WTC11 (cell line): ENCODE data around the gene CCL23. TPM values are rescaled to one million over a fixed set of nuclear protein-coding genes. Genes with fewer than 3 reads are reported as not detected.

ENCODE experiments used
- ATAC-seq: fragments of 200-7000 bp; cut with Tn5 transposase; 2 replicates; pipeline ENCODE4 v1.10.0; 2021; ENCODE audit warnings: mild to moderate bottlenecking, moderate library complexity
- CTCF ChIA-PET: fragments of 300-600 bp; sonication (Branson Sonifier 250); formaldehyde crosslinking; loops from one replicate; lab custom pipeline; 2021; ENCODE audit warnings: antibody characterized with exemption; lab: Charles Lee
- POLR2A ChIA-PET: fragments of 350-600 bp; sonication (Branson Sonifier 250); formaldehyde crosslinking; loops from one replicate; lab custom pipeline; 2021; ENCODE audit warnings: antibody characterized with exemption; lab: Charles Lee
- DNase-seq: peaks from one replicate; pipeline ENCODE4 v3.0.0; 2021; ENCODE audit warnings: low spot score
- H3K27ac Mint-ChIP-seq: 2 replicates; pipeline ENCODE4 v1.8.0; 2021; ENCODE audit warnings: mixed read lengths
- H3K27me3 Mint-ChIP-seq: 2 replicates; pipeline ENCODE4 v1.8.0; 2021; ENCODE audit warnings: low read depth, mild to moderate bottlenecking, moderate library complexity, mixed read lengths
- H3K36me3 Mint-ChIP-seq: 2 replicates; pipeline ENCODE4 v1.8.0; 2021; ENCODE audit warnings: mixed read lengths
- H3K4me1 Mint-ChIP-seq: 2 replicates; pipeline ENCODE4 v1.8.0; 2022; ENCODE audit warnings: mixed read lengths
- H3K4me3 Mint-ChIP-seq: 2 replicates; pipeline ENCODE4 v1.8.0; 2021; ENCODE audit warnings: mild to moderate bottlenecking, moderate library complexity, mixed read lengths
- H3K9me3 Mint-ChIP-seq: 2 replicates; pipeline ENCODE4 v1.8.0; 2021; ENCODE audit warnings: mixed read lengths
- CREM ChIP-seq: sonication (generic); formaldehyde crosslinking; IDR thresholded peaks from 2 replicates; pipeline ENCODE4 v1.8.1; 2022; ENCODE audit warnings: mild to moderate bottlenecking, missing genetic modification reagents, moderate library complexity
- E2F4 ChIP-seq: sonication (generic); formaldehyde crosslinking; IDR thresholded peaks from 2 replicates; pipeline ENCODE4 v1.8.1; 2022; ENCODE audit warnings: low read depth, mild to moderate bottlenecking, moderate library complexity, missing genetic modification reagents, borderline replicate concordance
- FOXJ3 ChIP-seq: sonication (generic); formaldehyde crosslinking; IDR thresholded peaks from 2 replicates; pipeline ENCODE4 v1.9.0; 2021; ENCODE audit warnings: missing genetic modification reagents, mild to moderate bottlenecking, borderline replicate concordance
- FOXP1 ChIP-seq: sonication (generic); formaldehyde crosslinking; IDR thresholded peaks from 2 replicates; pipeline ENCODE4 v1.8.0; 2022; ENCODE audit warnings: missing genetic modification reagents, mild to moderate bottlenecking, moderate library complexity, borderline replicate concordance
- GABPB1 ChIP-seq: sonication (generic); formaldehyde crosslinking; IDR thresholded peaks from 2 replicates; pipeline ENCODE4 v1.8.1; 2023; ENCODE audit warnings: mild to moderate bottlenecking, missing genetic modification reagents
- MAX ChIP-seq: sonication (generic); formaldehyde crosslinking; IDR thresholded peaks from 2 replicates; pipeline ENCODE4 v1.8.0; 2022; ENCODE audit warnings: mild to moderate bottlenecking, missing genetic modification reagents
- MLX ChIP-seq: sonication (generic); formaldehyde crosslinking; IDR thresholded peaks from 2 replicates; pipeline ENCODE4 v1.8.1; 2023; ENCODE audit warnings: mild to moderate bottlenecking, missing genetic modification reagents, moderate library complexity
- PRRX2 ChIP-seq: fragments of 250-450 bp; sonication (Bioruptor Pico); IDR thresholded peaks from 2 replicates; pipeline ENCODE4 v1.8.0; 2021; ENCODE audit warnings: mild to moderate bottlenecking
- USF2 ChIP-seq: sonication (generic); formaldehyde crosslinking; IDR thresholded peaks from 2 replicates; pipeline ENCODE4 v1.8.1; 2023; ENCODE audit warnings: mild to moderate bottlenecking, missing genetic modification reagents, moderate library complexity
- ZNF423 ChIP-seq: fragments of 250-450 bp; sonication (Bioruptor Pico); IDR thresholded peaks from 2 replicates; pipeline ENCODE4 v2.1.2; 2022; ENCODE audit warnings: mild to moderate bottlenecking, moderate library complexity
- total RNA-seq: library from RNA; stranded (reverse); gene quantifications from 3 replicates; pipeline ENCODE4 v1.2.3, GENCODE V29; 2021
- TF ChIP-seq, protein P1 (sequence below): sonication (generic); formaldehyde crosslinking; IDR thresholded peaks from 2 replicates; pipeline ENCODE4 v1.8.1; 2023; ENCODE audit warnings: mild to moderate bottlenecking, missing genetic modification reagents
- TF ChIP-seq, protein P2 (sequence below): sonication (generic); formaldehyde crosslinking; IDR thresholded peaks from 2 replicates; pipeline ENCODE4 v1.8.0; 2023; ENCODE audit warnings: missing genetic modification reagents
- TF ChIP-seq, protein P3 (sequence below): sonication (generic); formaldehyde crosslinking; IDR thresholded peaks from 2 replicates; pipeline ENCODE4 v1.8.0; 2023; ENCODE audit warnings: missing genetic modification reagents, mild to moderate bottlenecking, borderline replicate concordance
- TF ChIP-seq, protein P4 (sequence below): sonication (generic); formaldehyde crosslinking; IDR thresholded peaks from 2 replicates; pipeline ENCODE4 v1.8.1; 2022; ENCODE audit warnings: low read depth, missing genetic modification reagents, borderline replicate concordance
- TF ChIP-seq, protein P5 (sequence below): fragments of 250-450 bp; sonication (Bioruptor Pico); IDR thresholded peaks from 2 replicates; pipeline ENCODE4 v1.9.0; 2021; ENCODE audit warnings: mild to moderate bottlenecking
- TF ChIP-seq, protein P6 (sequence below): sonication (generic); formaldehyde crosslinking; IDR thresholded peaks from 2 replicates; pipeline ENCODE4 v1.8.1; 2022; ENCODE audit warnings: mild to moderate bottlenecking, moderate library complexity, missing genetic modification reagents
- TF ChIP-seq, protein P7 (sequence below): fragments of 250-450 bp; sonication (Bioruptor Pico); conservative IDR thresholded peaks from 2 replicates; pipeline ENCODE4 v1.9.0; 2021; ENCODE audit warnings: mild to moderate bottlenecking

CCL23 gene
- total RNA-seq, 1 experiment from 2014 or later, result not detected

DNA sequence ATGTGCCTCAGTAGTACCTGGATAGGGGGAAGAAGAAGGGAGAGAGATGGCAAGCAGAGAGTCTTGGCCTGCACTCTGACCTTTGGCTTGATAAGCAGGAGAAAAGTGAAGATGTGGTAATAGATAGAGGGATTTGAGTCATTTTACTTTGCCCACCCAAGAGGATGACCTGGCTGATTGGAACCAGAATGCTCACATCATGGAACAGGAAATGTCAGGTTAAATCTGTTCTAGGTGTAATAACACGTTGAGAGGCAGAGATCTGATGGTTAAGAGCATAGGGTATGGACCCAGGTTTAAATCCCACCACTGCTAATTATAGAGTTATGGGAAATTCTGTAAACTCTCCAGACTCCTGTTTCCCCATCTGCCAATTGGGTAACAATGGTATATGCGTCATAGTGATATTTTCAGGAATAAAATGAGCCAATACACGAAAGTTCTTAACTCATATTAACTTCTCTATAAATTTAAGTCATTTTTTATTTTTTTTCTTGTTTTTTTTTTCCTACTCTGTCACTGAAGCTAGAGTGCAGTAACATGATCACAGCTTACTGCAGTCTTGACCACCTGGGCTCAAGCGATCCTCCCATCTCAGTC, 38.2 kb upstream of the CCL23 start (continued):
- TF ChIP-seq, protein P1, sequence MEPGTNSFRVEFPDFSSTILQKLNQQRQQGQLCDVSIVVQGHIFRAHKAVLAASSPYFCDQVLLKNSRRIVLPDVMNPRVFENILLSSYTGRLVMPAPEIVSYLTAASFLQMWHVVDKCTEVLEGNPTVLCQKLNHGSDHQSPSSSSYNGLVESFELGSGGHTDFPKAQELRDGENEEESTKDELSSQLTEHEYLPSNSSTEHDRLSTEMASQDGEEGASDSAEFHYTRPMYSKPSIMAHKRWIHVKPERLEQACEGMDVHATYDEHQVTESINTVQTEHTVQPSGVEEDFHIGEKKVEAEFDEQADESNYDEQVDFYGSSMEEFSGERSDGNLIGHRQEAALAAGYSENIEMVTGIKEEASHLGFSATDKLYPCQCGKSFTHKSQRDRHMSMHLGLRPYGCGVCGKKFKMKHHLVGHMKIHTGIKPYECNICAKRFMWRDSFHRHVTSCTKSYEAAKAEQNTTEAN (CRISPR knock-in tag), result no peak
- no peak for TF ChIP-seq FOXJ3 (CRISPR knock-in tag)
- no peak for TF ChIP-seq E2F4 (CRISPR knock-in tag)
- TF ChIP-seq, protein P2, sequence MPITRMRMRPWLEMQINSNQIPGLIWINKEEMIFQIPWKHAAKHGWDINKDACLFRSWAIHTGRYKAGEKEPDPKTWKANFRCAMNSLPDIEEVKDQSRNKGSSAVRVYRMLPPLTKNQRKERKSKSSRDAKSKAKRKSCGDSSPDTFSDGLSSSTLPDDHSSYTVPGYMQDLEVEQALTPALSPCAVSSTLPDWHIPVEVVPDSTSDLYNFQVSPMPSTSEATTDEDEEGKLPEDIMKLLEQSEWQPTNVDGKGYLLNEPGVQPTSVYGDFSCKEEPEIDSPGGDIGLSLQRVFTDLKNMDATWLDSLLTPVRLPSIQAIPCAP (CRISPR knock-in tag), result no peak
- TF ChIP-seq, protein P3, sequence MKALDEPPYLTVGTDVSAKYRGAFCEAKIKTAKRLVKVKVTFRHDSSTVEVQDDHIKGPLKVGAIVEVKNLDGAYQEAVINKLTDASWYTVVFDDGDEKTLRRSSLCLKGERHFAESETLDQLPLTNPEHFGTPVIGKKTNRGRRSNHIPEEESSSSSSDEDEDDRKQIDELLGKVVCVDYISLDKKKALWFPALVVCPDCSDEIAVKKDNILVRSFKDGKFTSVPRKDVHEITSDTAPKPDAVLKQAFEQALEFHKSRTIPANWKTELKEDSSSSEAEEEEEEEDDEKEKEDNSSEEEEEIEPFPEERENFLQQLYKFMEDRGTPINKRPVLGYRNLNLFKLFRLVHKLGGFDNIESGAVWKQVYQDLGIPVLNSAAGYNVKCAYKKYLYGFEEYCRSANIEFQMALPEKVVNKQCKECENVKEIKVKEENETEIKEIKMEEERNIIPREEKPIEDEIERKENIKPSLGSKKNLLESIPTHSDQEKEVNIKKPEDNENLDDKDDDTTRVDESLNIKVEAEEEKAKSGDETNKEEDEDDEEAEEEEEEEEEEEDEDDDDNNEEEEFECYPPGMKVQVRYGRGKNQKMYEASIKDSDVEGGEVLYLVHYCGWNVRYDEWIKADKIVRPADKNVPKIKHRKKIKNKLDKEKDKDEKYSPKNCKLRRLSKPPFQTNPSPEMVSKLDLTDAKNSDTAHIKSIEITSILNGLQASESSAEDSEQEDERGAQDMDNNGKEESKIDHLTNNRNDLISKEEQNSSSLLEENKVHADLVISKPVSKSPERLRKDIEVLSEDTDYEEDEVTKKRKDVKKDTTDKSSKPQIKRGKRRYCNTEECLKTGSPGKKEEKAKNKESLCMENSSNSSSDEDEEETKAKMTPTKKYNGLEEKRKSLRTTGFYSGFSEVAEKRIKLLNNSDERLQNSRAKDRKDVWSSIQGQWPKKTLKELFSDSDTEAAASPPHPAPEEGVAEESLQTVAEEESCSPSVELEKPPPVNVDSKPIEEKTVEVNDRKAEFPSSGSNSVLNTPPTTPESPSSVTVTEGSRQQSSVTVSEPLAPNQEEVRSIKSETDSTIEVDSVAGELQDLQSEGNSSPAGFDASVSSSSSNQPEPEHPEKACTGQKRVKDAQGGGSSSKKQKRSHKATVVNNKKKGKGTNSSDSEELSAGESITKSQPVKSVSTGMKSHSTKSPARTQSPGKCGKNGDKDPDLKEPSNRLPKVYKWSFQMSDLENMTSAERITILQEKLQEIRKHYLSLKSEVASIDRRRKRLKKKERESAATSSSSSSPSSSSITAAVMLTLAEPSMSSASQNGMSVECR (CRISPR knock-in tag), result no peak
- no peak for TF ChIP-seq MLX (CRISPR knock-in tag)
- TF ChIP-seq CREM, result no peak
- TF ChIP-seq, protein P4, sequence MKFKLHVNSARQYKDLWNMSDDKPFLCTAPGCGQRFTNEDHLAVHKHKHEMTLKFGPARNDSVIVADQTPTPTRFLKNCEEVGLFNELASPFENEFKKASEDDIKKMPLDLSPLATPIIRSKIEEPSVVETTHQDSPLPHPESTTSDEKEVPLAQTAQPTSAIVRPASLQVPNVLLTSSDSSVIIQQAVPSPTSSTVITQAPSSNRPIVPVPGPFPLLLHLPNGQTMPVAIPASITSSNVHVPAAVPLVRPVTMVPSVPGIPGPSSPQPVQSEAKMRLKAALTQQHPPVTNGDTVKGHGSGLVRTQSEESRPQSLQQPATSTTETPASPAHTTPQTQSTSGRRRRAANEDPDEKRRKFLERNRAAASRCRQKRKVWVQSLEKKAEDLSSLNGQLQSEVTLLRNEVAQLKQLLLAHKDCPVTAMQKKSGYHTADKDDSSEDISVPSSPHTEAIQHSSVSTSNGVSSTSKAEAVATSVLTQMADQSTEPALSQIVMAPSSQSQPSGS (CRISPR knock-in tag), result no peak

- POLR2A ChIA-PET, result no interaction called here
- H3K36me3 Mint-ChIP-seq, result no peaks in the 10 kb centered on the region
- DNase-seq, result no peak
- ATAC-seq, result no peak
- no peak overlapping the region for H3K4me3 Mint-ChIP-seq
- H3K4me1 Mint-ChIP-seq, result no peaks in the 10 kb centered on the region
- CTCF ChIA-PET, result no interaction called here
- peaks cover 26% of the 10 kb centered on the region for H3K9me3 Mint-ChIP-seq
- H3K27ac Mint-ChIP-seq, result no peak overlapping the region
- H3K27me3 Mint-ChIP-seq, result no peaks in the 10 kb centered on the region; the same call in none of the 2 replicates
- TF ChIP-seq, protein P5, sequence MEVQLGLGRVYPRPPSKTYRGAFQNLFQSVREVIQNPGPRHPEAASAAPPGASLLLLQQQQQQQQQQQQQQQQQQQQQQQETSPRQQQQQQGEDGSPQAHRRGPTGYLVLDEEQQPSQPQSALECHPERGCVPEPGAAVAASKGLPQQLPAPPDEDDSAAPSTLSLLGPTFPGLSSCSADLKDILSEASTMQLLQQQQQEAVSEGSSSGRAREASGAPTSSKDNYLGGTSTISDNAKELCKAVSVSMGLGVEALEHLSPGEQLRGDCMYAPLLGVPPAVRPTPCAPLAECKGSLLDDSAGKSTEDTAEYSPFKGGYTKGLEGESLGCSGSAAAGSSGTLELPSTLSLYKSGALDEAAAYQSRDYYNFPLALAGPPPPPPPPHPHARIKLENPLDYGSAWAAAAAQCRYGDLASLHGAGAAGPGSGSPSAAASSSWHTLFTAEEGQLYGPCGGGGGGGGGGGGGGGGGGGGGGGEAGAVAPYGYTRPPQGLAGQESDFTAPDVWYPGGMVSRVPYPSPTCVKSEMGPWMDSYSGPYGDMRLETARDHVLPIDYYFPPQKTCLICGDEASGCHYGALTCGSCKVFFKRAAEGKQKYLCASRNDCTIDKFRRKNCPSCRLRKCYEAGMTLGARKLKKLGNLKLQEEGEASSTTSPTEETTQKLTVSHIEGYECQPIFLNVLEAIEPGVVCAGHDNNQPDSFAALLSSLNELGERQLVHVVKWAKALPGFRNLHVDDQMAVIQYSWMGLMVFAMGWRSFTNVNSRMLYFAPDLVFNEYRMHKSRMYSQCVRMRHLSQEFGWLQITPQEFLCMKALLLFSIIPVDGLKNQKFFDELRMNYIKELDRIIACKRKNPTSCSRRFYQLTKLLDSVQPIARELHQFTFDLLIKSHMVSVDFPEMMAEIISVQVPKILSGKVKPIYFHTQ (CRISPR knock-in tag), result no peak
- TF ChIP-seq, protein P6, sequence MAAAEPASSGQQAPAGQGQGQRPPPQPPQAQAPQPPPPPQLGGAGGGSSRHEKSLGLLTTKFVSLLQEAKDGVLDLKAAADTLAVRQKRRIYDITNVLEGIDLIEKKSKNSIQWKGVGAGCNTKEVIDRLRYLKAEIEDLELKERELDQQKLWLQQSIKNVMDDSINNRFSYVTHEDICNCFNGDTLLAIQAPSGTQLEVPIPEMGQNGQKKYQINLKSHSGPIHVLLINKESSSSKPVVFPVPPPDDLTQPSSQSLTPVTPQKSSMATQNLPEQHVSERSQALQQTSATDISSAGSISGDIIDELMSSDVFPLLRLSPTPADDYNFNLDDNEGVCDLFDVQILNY (CRISPR knock-in tag), result no peak
- no peak for TF ChIP-seq ZNF423 (CRISPR knock-in tag)
- no peak for TF ChIP-seq GABPB1 (CRISPR knock-in tag)
- TF ChIP-seq, protein P7, sequence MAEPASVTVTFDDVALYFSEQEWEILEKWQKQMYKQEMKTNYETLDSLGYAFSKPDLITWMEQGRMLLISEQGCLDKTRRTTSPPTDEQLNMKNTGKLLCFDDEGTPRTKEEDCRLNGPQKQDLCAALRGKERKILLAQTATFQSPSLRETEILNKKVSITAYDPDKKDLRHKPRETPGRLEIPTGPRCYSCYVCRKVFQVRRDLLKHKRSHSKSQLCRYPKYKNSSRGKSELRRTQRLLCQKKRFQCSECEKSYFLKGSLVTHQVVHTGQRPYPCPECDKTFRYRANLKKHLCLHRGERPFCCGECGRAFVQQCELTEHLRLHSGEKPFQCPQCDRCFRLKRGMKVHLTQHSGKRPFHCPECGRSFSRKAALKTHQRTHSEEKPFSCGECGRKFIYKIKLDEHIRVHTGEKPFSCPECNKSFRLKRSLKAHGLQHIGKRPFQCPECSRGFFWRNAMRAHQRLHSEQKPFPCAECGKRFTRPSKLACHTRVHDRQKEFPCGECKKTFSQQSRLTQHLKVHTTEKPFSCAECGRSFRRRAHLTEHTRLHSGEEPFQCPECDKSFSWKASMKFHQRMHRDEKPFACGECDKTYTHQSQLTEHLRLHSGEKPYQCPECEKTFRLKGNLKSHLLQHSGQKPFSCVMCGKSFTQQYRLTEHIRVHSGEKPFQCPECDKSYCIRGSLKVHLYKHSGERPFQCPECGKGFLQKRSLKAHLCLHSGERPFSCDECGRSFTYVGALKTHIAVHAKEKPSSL (CRISPR knock-in tag), result no peak
- no peak for TF ChIP-seq MAX (CRISPR knock-in tag)
- no peak for TF ChIP-seq USF2
- TF ChIP-seq FOXP1 (CRISPR knock-in tag), result no peak
- no peak for TF ChIP-seq PRRX2
These were observed 37.4 kb upstream of the CCL23 start for GRCh38 chr17:36055171-36055570.
